WTC11 (cell line): ENCODE measurements around the gene CCDC88B.

Source experiments
- CBFB ChIP-seq: sonication (generic); formaldehyde crosslinking; IDR thresholded peaks from 2 replicates; pipeline ENCODE4 v1.8.1; 2022; ENCODE audit warnings: mild to moderate bottlenecking, low read depth, missing genetic modification reagents
- RELA ChIP-seq: sonication (generic); formaldehyde crosslinking; IDR thresholded peaks from 2 replicates; pipeline ENCODE4 v1.8.1; 2022; ENCODE audit warnings: missing genetic modification reagents, mild to moderate bottlenecking, borderline replicate concordance
- TCF7 ChIP-seq: sonication (generic); formaldehyde crosslinking; IDR thresholded peaks from 2 replicates; pipeline ENCODE4 v1.8.0; 2022; ENCODE audit warnings: mild to moderate bottlenecking, low read depth, missing genetic modification reagents, moderate library complexity
- TF ChIP-seq, protein P1 (sequence below): fragments of 200-600 bp; IDR thresholded peaks from 2 replicates; pipeline ENCODE4 v1.8.0; 2022; ENCODE audit warnings: antibody characterized with exemption
- TF ChIP-seq, protein P2 (sequence below): sonication (generic); formaldehyde crosslinking; IDR thresholded peaks from 2 replicates; pipeline ENCODE4 v1.8.0; 2023; ENCODE audit warnings: missing genetic modification reagents, mild to moderate bottlenecking, borderline replicate concordance
- TF ChIP-seq, protein P3 (sequence below): fragments of 250-450 bp; sonication (Bioruptor Pico); IDR thresholded peaks from 2 replicates; pipeline ENCODE4 v1.9.0; 2021; ENCODE audit warnings: mild to moderate bottlenecking

DNA sequence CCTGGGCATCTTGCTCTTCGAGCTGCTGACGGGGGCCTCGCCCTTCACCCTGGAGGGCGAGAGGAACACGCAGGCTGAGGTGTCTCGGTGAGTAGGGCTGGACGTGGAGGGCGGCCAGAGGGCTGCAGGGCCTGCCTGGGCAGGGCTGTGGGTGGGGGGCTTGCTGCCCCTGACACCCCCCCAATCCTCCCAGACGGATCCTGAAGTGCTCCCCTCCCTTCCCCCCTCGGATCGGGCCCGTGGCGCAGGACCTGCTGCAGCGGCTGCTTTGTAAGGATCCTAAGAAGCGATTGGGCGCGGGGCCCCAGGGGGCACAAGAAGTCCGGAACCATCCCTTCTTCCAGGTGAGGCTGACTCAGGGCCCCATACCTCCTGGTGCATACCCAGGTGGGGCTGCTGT lies 21.7 kb downstream of the CCDC88B start:
- TF ChIP-seq, protein P1, sequence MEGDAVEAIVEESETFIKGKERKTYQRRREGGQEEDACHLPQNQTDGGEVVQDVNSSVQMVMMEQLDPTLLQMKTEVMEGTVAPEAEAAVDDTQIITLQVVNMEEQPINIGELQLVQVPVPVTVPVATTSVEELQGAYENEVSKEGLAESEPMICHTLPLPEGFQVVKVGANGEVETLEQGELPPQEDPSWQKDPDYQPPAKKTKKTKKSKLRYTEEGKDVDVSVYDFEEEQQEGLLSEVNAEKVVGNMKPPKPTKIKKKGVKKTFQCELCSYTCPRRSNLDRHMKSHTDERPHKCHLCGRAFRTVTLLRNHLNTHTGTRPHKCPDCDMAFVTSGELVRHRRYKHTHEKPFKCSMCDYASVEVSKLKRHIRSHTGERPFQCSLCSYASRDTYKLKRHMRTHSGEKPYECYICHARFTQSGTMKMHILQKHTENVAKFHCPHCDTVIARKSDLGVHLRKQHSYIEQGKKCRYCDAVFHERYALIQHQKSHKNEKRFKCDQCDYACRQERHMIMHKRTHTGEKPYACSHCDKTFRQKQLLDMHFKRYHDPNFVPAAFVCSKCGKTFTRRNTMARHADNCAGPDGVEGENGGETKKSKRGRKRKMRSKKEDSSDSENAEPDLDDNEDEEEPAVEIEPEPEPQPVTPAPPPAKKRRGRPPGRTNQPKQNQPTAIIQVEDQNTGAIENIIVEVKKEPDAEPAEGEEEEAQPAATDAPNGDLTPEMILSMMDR: no peak
- TF ChIP-seq, protein P2, sequence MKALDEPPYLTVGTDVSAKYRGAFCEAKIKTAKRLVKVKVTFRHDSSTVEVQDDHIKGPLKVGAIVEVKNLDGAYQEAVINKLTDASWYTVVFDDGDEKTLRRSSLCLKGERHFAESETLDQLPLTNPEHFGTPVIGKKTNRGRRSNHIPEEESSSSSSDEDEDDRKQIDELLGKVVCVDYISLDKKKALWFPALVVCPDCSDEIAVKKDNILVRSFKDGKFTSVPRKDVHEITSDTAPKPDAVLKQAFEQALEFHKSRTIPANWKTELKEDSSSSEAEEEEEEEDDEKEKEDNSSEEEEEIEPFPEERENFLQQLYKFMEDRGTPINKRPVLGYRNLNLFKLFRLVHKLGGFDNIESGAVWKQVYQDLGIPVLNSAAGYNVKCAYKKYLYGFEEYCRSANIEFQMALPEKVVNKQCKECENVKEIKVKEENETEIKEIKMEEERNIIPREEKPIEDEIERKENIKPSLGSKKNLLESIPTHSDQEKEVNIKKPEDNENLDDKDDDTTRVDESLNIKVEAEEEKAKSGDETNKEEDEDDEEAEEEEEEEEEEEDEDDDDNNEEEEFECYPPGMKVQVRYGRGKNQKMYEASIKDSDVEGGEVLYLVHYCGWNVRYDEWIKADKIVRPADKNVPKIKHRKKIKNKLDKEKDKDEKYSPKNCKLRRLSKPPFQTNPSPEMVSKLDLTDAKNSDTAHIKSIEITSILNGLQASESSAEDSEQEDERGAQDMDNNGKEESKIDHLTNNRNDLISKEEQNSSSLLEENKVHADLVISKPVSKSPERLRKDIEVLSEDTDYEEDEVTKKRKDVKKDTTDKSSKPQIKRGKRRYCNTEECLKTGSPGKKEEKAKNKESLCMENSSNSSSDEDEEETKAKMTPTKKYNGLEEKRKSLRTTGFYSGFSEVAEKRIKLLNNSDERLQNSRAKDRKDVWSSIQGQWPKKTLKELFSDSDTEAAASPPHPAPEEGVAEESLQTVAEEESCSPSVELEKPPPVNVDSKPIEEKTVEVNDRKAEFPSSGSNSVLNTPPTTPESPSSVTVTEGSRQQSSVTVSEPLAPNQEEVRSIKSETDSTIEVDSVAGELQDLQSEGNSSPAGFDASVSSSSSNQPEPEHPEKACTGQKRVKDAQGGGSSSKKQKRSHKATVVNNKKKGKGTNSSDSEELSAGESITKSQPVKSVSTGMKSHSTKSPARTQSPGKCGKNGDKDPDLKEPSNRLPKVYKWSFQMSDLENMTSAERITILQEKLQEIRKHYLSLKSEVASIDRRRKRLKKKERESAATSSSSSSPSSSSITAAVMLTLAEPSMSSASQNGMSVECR (CRISPR knock-in tag): no peak
- TF ChIP-seq, protein P3, sequence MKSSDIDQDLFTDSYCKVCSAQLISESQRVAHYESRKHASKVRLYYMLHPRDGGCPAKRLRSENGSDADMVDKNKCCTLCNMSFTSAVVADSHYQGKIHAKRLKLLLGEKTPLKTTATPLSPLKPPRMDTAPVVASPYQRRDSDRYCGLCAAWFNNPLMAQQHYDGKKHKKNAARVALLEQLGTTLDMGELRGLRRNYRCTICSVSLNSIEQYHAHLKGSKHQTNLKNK (CRISPR knock-in tag): no peak
- no peak for TF ChIP-seq RELA (CRISPR knock-in tag)
- no peak for TF ChIP-seq CBFB (CRISPR knock-in tag)
- TF ChIP-seq TCF7: no peak
